Measurements from ENCODE around the gene HEXIM1. TPM values are rescaled to one million over a fixed set of nuclear protein-coding genes. Genes with fewer than 3 reads are reported as not detected.

Gene HEXIM1
- total RNA-seq, 1 donor from 2014 or later: 20.0 TPM

GRCh38 chr17:45116434-45117016 lies 31.8 kb upstream of the HEXIM1 start:
- no peak for DNase-seq (ENCODE audit: low read depth)
- H3K4me3 ChIP-seq (ENCODE audit: low read depth, low read length): no peak overlapping the region
- H3K36me3 ChIP-seq (ENCODE audit: control insufficient read depth, insufficient read depth, low read length): peaks cover 2% of the 10 kb centered on the region
- TF ChIP-seq, protein P1, sequence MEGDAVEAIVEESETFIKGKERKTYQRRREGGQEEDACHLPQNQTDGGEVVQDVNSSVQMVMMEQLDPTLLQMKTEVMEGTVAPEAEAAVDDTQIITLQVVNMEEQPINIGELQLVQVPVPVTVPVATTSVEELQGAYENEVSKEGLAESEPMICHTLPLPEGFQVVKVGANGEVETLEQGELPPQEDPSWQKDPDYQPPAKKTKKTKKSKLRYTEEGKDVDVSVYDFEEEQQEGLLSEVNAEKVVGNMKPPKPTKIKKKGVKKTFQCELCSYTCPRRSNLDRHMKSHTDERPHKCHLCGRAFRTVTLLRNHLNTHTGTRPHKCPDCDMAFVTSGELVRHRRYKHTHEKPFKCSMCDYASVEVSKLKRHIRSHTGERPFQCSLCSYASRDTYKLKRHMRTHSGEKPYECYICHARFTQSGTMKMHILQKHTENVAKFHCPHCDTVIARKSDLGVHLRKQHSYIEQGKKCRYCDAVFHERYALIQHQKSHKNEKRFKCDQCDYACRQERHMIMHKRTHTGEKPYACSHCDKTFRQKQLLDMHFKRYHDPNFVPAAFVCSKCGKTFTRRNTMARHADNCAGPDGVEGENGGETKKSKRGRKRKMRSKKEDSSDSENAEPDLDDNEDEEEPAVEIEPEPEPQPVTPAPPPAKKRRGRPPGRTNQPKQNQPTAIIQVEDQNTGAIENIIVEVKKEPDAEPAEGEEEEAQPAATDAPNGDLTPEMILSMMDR (IDR thresholded peaks at IDR 0.05; ENCODE audit: insufficient read depth, low read length, poor library complexity, severe bottlenecking): no peak
- no peaks in the 10 kb centered on the region for H3K27me3 ChIP-seq (ENCODE audit: control insufficient read depth, insufficient read depth, low read length)

- no peak for DNase-seq (ENCODE audit: low read depth)
- peaks cover 2% of the 10 kb centered on the region for H3K36me3 ChIP-seq (ENCODE audit: control insufficient read depth, insufficient read depth, low read length)
- TF ChIP-seq, protein P1 (IDR thresholded peaks at IDR 0.05; ENCODE audit: insufficient read depth, low read length, poor library complexity, severe bottlenecking): no peak
- H3K27me3 ChIP-seq (ENCODE audit: control insufficient read depth, insufficient read depth, low read length): no peaks in the 10 kb centered on the region
- H3K4me3 ChIP-seq (ENCODE audit: low read depth, low read length): no peak overlapping the region
Observed at GRCh38 chr17:45117334-45117733, 30.9 kb upstream of the HEXIM1 start.

DNA sequence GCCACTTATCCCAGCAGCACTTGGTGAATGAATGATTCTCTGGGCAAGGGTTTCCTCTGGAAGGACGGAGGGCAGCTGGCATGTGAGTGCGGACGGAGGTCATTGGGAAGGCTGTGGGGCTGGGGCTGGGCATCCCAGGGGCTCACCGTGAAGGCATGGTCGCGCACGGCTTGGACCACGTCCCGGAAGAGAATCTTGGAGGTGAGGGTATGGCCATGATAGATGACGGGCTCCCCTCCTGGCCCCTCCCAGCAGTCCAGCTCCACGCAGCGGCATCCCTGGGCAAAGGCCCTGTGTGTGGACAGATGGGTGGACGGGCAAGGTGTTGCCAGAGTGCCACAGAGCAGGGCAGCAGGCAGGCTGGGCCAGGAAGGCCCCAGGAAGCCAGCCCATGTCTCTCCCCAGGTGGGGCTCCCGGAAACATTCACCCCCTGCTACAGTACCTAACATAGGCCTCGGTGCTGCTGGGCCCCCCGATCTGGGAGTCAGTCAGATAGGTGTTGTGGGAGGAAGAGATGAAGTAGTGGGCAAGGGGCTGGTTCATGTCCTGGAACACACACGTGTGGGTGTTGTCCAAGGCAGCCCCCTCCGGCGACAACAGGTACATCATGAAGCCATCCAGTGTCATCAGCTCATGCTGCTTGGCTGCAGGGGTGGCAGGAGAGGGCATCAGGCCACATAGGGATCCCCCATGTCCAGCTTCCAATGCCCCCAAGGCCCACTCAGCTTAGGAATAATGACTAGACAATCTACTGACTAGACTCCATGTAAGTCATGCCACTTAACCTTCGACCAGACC lies 30.2 kb upstream of the HEXIM1 start:
- no peak for DNase-seq (ENCODE audit: low read depth)
- TF ChIP-seq, protein P1 (IDR thresholded peaks at IDR 0.05; ENCODE audit: insufficient read depth, low read length, poor library complexity, severe bottlenecking): no peak
- H3K4me3 ChIP-seq (ENCODE audit: low read depth, low read length): no peak overlapping the region
- peaks cover 2% of the 10 kb centered on the region for H3K36me3 ChIP-seq (ENCODE audit: control insufficient read depth, insufficient read depth, low read length)
- H3K27me3 ChIP-seq (ENCODE audit: control insufficient read depth, insufficient read depth, low read length): no peaks in the 10 kb centered on the region

DNA sequence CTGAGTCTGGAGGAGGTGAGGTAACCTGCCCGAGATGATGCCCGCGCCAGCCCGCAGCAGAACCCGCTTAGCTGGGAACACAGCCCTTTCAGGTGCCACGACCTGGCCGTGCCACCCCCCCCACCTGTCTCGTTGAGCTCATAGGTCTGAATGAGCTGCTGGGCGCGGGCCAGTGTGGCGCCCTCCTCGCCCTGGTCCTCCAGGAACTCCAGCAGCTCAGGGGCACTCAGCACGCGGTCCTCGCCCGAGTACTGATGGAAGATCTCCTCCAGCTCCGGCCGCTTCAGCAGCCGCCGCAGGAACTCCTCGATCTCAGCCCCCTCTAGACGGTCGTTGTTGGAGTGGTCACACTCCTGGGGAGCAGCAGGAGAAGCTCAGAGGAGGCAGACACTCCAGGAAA lies 29.6 kb upstream of the HEXIM1 start:
- Histone ChIP-seq H3K4me3 (ENCODE audit: low read depth, low read length) (no peak overlapping the region), H3K27me3 (ENCODE audit: control insufficient read depth, insufficient read depth, low read length) (no peaks in the 10 kb centered on the region), H3K36me3 (ENCODE audit: control insufficient read depth, insufficient read depth, low read length) (peaks cover 2% of the 10 kb centered on the region)
- no peak for DNase-seq (ENCODE audit: low read depth)
- TF ChIP-seq, protein P1 (IDR thresholded peaks at IDR 0.05; ENCODE audit: insufficient read depth, low read length, poor library complexity, severe bottlenecking): no peak

DNA sequence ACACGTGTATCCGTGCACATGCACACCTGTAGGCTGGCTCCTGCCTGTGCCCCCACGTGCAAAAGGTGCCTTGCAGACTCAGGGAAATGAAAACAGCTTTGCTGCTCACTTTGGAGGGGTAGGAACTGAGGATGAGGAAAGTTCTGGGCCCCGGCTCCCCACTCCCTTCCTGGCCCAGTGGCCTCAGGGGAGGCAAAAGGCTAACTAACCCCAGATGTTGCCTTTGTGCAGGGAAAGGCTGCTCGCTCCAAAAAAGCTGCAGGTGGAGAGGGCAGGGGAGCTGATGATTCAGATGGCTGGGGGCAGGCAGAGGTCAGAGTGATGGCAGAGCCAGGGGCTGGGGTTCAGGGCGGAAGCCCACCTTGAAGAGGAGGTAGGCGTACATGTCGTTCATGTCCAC lies 28.3 kb upstream of the HEXIM1 start:
- Histone ChIP-seq H3K4me3 (ENCODE audit: low read depth, low read length) (no peak overlapping the region), H3K36me3 (ENCODE audit: control insufficient read depth, insufficient read depth, low read length) (peaks cover 2% of the 10 kb centered on the region), H3K27me3 (ENCODE audit: control insufficient read depth, insufficient read depth, low read length) (no peaks in the 10 kb centered on the region)
- TF ChIP-seq, protein P1 (IDR thresholded peaks at IDR 0.05; ENCODE audit: insufficient read depth, low read length, poor library complexity, severe bottlenecking): no peak
- DNase-seq (ENCODE audit: low read depth): no peak
